LNCAP (cell line): ENCODE data around the gene ARAP1.

Experiments used
- CTCF ChIP-seq: fragments of 450-650 bp; IDR thresholded peaks from 2 replicates; pipeline ENCODE4 v1.5.1; 2017; ENCODE audit warnings: mild to moderate bottlenecking

Gene ARAP1

DNA sequence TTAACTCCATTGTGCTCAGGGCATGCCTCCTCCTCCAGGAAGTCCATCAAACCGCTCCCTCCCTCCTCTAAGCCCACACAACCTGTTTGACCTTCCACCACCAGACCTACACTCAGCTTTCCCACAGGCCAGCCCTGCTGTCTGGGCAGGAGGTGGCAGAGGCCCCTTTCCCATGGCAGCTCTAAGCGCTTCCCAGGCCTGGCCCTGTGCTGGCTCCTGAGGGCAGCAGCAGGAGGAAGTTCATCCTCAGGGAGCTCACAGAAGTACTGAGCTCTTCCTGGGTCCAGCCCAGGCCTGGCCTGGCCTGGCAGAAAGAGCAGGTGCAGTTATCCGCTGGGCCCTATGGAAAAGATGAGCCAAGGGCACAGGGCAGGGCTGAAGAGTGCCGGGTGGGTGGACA lies 31.4 kb downstream of the ARAP1 start:
- no peak for TF ChIP-seq CTCF

DNA sequence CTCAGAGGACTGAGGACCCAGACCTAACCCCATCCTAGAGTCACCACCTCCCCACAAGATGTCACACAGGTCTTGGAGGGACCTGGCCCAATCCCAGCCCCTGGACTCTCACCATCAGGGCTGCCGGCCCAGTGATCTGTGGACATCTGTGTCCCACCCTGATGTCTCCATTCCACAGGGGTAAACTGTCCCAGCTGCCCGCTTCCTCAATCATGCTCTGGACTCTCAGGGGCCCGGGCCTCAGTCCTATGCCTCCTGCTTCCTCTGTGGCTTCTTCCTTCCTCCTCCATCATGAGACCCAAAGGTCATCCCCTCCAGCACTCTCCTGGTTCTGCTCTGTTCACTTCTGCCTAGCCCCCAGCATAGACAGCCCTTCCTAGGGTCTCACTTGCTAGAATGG lies 32.2 kb downstream of the ARAP1 start:
- no peak for TF ChIP-seq CTCF

DNA sequence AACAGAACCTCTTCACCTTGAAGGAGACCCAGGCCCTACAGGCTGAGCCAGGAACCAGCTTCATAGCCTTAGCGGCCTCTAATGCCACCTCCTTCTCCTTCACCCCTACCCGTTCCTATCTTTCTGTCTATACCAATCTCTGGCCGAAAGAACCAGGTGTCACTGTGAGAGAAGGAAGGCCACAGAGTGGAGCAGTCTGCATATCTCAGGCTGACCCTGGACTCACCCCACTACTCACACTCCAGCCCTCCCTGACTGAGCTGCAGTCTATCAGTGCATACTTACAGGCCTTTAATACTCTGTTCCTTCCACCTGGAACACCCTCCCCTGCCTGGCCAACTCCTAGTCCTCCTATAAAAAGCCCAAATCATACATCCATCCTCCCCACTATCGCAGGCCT lies 32.7 kb downstream of the ARAP1 start:
- no peak for TF ChIP-seq CTCF

- no peak for TF ChIP-seq CTCF
These were observed 33.1 kb downstream of the ARAP1 start for GRCh38 chr11:72719144-72719543.

GRCh38 chr11:72718101-72718501 lies 34.1 kb downstream of the ARAP1 start:
- no peak for TF ChIP-seq CTCF

GRCh38 chr11:72716788-72717435 lies 35.3 kb downstream of the ARAP1 start:
- TF ChIP-seq CTCF: no peak

DNA sequence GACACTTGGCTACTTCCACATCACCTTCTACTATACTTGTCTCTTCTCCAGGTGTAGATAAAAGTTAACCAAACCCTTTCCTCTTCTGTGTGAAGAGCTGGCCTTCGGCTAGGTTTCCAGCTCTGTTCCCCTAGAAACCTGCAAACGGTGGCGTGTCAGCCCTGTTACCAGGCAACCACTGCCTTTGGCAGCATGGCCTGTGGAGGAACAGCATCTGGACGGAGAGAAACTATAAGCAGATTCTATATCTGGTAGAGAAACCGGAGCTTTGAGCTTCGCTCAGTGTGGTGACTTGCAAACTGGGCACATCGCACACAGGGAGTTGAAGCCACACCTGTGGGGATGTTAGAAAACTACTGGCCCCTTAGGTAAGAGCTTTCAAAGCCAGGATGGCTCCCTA lies 35.9 kb downstream of the ARAP1 start:
- TF ChIP-seq CTCF: no peak

DNA sequence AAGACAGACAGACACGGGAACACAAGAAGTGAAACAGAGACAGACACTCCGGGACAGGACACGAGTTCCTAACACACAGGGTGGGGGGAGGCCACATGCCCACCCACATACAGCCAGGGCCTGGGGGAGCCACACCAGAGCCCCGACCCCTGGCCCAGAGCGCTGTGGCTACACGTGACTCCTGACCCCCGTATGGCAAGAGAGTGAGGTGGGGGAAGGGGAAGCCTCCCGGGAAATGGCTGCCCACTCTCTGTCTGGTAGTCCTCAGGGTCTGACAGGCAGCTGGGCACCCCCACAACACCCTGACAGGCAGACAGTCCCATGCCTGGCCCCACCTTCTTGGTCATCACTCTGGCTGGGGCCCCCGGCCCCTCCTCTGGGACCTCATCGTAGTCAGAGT lies 39.4 kb downstream of the ARAP1 start:
- no peak for TF ChIP-seq CTCF
